Hepatocyte (in vitro differentiated cells): ENCODE data around the gene GPR35.

Experiments
- EZH2 ChIP-seq: fragments of 200-600 bp; sonication (generic); IDR thresholded peaks from 2 replicates; pipeline ENCODE4 v1.6.1; 2016; ENCODE audit warnings: antibody characterized with exemption, mild to moderate bottlenecking, borderline replicate concordance
- TF ChIP-seq, protein P1 (sequence below): fragments of 200-600 bp; sonication (generic); IDR thresholded peaks from 2 replicates; pipeline ENCODE4 v1.5.1; 2016; ENCODE audit warnings: antibody characterized with exemption, mild to moderate bottlenecking; ENCODE audit not compliant: poor library complexity

DNA sequence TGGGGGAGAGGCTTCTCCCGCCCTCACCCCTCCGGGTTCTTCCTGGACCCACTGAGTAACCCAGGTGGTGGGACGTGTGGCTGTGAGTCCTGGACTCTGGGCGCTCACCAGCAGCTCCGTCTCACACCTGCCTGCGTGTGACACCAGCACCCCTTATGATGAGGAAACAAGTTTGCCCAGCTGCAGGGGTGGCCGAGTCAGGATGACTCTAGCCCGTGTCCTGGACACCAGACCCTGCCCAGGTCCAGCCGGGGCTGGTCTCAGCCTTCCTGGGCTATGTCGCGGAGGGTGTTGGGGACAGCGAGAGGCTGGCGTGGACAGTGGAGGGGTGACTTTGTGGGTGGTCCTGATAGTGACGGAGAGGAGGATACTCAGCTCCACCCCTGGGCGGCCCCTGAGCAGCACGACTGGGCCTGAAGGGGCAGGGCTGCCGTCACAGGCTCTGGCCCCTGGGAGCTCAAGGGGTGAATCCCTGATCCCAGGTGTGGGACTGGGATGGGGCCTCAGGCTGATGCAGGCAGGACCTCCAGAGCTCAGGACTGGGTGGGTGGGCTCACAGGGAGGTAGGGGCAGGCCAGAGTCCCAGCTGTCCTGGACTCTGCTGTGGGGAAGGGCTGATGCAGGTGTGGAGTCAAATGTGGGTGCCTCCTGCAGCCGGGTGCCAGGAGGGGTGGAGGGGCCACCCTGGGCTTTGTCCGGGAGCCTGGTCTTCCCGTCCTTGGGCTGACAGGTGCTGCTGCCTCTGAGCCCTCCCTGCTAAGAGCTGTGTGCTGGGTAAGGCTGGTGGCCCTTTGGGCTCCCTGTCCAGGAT is 3.7 kb downstream of the GPR35 start:
- TF ChIP-seq, protein P1, sequence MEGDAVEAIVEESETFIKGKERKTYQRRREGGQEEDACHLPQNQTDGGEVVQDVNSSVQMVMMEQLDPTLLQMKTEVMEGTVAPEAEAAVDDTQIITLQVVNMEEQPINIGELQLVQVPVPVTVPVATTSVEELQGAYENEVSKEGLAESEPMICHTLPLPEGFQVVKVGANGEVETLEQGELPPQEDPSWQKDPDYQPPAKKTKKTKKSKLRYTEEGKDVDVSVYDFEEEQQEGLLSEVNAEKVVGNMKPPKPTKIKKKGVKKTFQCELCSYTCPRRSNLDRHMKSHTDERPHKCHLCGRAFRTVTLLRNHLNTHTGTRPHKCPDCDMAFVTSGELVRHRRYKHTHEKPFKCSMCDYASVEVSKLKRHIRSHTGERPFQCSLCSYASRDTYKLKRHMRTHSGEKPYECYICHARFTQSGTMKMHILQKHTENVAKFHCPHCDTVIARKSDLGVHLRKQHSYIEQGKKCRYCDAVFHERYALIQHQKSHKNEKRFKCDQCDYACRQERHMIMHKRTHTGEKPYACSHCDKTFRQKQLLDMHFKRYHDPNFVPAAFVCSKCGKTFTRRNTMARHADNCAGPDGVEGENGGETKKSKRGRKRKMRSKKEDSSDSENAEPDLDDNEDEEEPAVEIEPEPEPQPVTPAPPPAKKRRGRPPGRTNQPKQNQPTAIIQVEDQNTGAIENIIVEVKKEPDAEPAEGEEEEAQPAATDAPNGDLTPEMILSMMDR = no peak
- no peak for TF ChIP-seq EZH2
